ENCODE measurements around the gene PRKACA. TPM values are rescaled to one million over a fixed set of nuclear protein-coding genes. Genes with fewer than 3 reads are reported as not detected.

PRKACA gene
- total RNA-seq = 76.0 TPM

GRCh38 chr19:14117668-14118164 lies at the start of gene PRKACA:
Gene PRKACA, minus strand, starts transcription at chr19:14117762. Its CDS starts 215 bp downstream, at chr19:14117547.

GRCh38 chr19:14136509-14137281 lies 19.1 kb upstream of the PRKACA start, which contains the start of gene ASF1B:
Gene ASF1B, minus strand, starts transcription at chr19:14136589. Its CDS starts 133 bp downstream, at chr19:14136456.

GRCh38 chr19:14090509-14091080 lies 27.0 kb downstream of the PRKACA start, which contains the start of gene SAMD1:
Gene SAMD1, minus strand, starts transcription at chr19:14090751.

GRCh38 chr19:14085309-14085995 lies 32.1 kb downstream of the PRKACA start, which contains the start of gene C19orf67:
Gene C19orf67, minus strand, starts transcription at chr19:14085783. Its CDS starts 156 bp downstream, at chr19:14085627.

GRCh38 chr19:14072535-14073260 lies 44.9 kb downstream of the PRKACA start, which contains the start of gene MISP3:
Gene MISP3, plus strand, starts transcription at chr19:14072786. Its CDS starts 524 bp downstream, at chr19:14073310.

GRCh38 chr19:14061751-14062557 lies 55.6 kb downstream of the PRKACA start, which contains the start of gene PALM3:
Gene PALM3, minus strand, starts transcription at chr19:14062076. Its CDS starts 96 bp downstream, at chr19:14061980.

Other genes starting within 250 kb of the PRKACA start
- not detected for gene NANOS3, start 240.6 kb downstream of the PRKACA start, total RNA-seq
- gene BRME1, start 211.6 kb downstream of the PRKACA start, total RNA-seq = 4.2 TPM
- 19.6 TPM for gene CC2D1A, start 211.6 kb downstream of the PRKACA start, total RNA-seq
- 0.76 TPM for gene PODNL1, start 179.3 kb downstream of the PRKACA start, total RNA-seq
- 23.9 TPM for gene DCAF15, start 165.3 kb downstream of the PRKACA start, total RNA-seq
- 14.8 TPM for gene RFX1, start 111.4 kb downstream of the PRKACA start, total RNA-seq
- not detected for gene RLN3, start 89.6 kb downstream of the PRKACA start, total RNA-seq
- 7.2 TPM for gene IL27RA, start 86.0 kb downstream of the PRKACA start, total RNA-seq
- gene PALM3, start 55.7 kb downstream of the PRKACA start, total RNA-seq = 5.0 TPM
- 6.6 TPM for gene MISP3, start 45.0 kb downstream of the PRKACA start, total RNA-seq
- not detected for gene C19orf67, start 32.0 kb downstream of the PRKACA start, total RNA-seq
- 39.5 TPM for gene SAMD1, start 27.0 kb downstream of the PRKACA start, total RNA-seq
- gene ASF1B, start 18.8 kb upstream of the PRKACA start, total RNA-seq = 16.7 TPM
- gene ADGRL1, start 88.4 kb upstream of the PRKACA start, total RNA-seq = 52.5 TPM